Stimulated activated CD4-positive, alpha-beta T cell treated with anti-CD3 and anti-CD28 coated beads, Interleukin-4, amount 100 ng/mL, for 1 hour (primary cell): ENCODE data around the gene VWCE.
"Not testable (repeated sequence)": the region's sequence is repeated elsewhere in the genome, so short reads cannot be mapped to it uniquely, and the experiment has no call there.

ENCODE experiments used
- DNase-seq: peaks from one replicate; pipeline ENCODE4 v3.0.0-alpha.2; 2020

VWCE gene

GRCh38 chr11:61280883-61281580 is 14.1 kb downstream of the VWCE start:
- no peak for DNase-seq

- no peak for DNase-seq
Observed at GRCh38 chr11:61279934-61280659, 15.0 kb downstream of the VWCE start.

- DNase-seq = no peak
Observed at GRCh38 chr11:61278001-61278470, 17.1 kb downstream of the VWCE start.

- no peak for DNase-seq
Observed at GRCh38 chr11:61277186-61278000, 17.7 kb downstream of the VWCE start.

- no peak for DNase-seq
Observed at GRCh38 chr11:61275191-61275590, 19.9 kb downstream of the VWCE start.

GRCh38 chr11:61274084-61274483 is 21.0 kb downstream of the VWCE start:
- no peak for DNase-seq

GRCh38 chr11:61273178-61274078 is 21.7 kb downstream of the VWCE start:
- no peak for DNase-seq

- no peak for DNase-seq
Observed at GRCh38 chr11:61272731-61273130, 22.4 kb downstream of the VWCE start.

GRCh38 chr11:61270354-61271076 is 24.6 kb downstream of the VWCE start:
- no peak for DNase-seq

- DNase-seq = no peak
Observed at GRCh38 chr11:61268588-61269250, 26.4 kb downstream of the VWCE start.

- no peak for DNase-seq
Observed at GRCh38 chr11:61267437-61267841, 27.7 kb downstream of the VWCE start.

- DNase-seq = no peak
Observed at GRCh38 chr11:61266602-61267001, 28.5 kb downstream of the VWCE start.

- DNase-seq = no peak
Observed at GRCh38 chr11:61265357-61265756, 29.8 kb downstream of the VWCE start.

- no peak for DNase-seq
Observed at GRCh38 chr11:61264795-61265194, 30.3 kb downstream of the VWCE start.

- DNase-seq = no peak
Observed at GRCh38 chr11:61264371-61264770, 30.7 kb downstream of the VWCE start.

- DNase-seq = no peak
Observed at GRCh38 chr11:61259363-61259762, 35.8 kb downstream of the VWCE start.

GRCh38 chr11:61258546-61258945 is 36.6 kb downstream of the VWCE start:
- no peak for DNase-seq

GRCh38 chr11:61256710-61257482 is 38.2 kb downstream of the VWCE start:
- DNase-seq = no peak

GRCh38 chr11:61254403-61255025 is 40.6 kb downstream of the VWCE start:
- DNase-seq = peak; percentile 64

- not testable (repeated sequence) for DNase-seq
Observed at GRCh38 chr11:61252332-61252731, 42.8 kb downstream of the VWCE start.
